B cell (primary cell): ENCODE data around the gene USB1. TPM values are rescaled to one million over a fixed set of nuclear protein-coding genes. Genes with fewer than 3 reads are reported as not detected.

ENCODE experiments used
- ATAC-seq: fragments of 200-7000 bp; cut with Tn5 transposase; one replicate; pipeline ENCODE4 v1.10.0; 2021; ENCODE audit warnings: low read depth, mild to moderate bottlenecking, moderate number of reproducible peaks, moderate library complexity
- CTCF ChIA-PET: fragments of 350-600 bp; sonication (Branson Sonifier 250); formaldehyde crosslinking; loops from one replicate; lab custom pipeline; 2021; ENCODE audit warnings: antibody characterized with exemption, inconsistent platforms; lab: Charles Lee
- POLR2A ChIA-PET: fragments of 350-600 bp; sonication (Branson Sonifier 250); formaldehyde crosslinking; loops from one replicate; lab custom pipeline; 2021; ENCODE audit warnings: antibody characterized with exemption; lab: Charles Lee
- DNase-seq: peaks from one replicate; pipeline ENCODE4 v3.0.0; 2013
- H2AFZ ChIP-seq: 2 replicates; pipeline ENCODE4 v1.6.1; 2012; ENCODE audit warnings: mild to moderate bottlenecking, low read depth, low read length; ENCODE audit not compliant: insufficient read depth, poor library complexity, severe bottlenecking
- H3K27ac ChIP-seq, 2 donors: 1 replicate in 1 of 2; 2 replicates in 1 of 2; pipeline ENCODE4 v1.5.1; 2012 to 2013; ENCODE audit warnings: low read length in 2 of 2, mild to moderate bottlenecking in 2 of 2, moderate library complexity in 1 of 2
- H3K27me3 ChIP-seq, 4 experiments: fragments of 200-600 bp in 1 of 4; sonication (generic) in 1 of 4; replicated peaks in 1 of 4; 1 replicate in 2 of 4; 2 replicates in 2 of 4; pipeline versions ENCODE4 v1.6.1 to v1.7.0; 2013 to 2016; ENCODE audit warnings: low read length in 3 of 4, mild to moderate bottlenecking in 2 of 4, mixed read lengths in 1 of 4, moderate library complexity in 1 of 4; ENCODE audit not compliant: insufficient read depth in 4 of 4, control insufficient read depth in 3 of 4; ENCODE audit errors: control extremely low read depth in 1 of 4
- H3K36me3 ChIP-seq, 2 experiments: replicated peaks in 1 of 2; 1 replicate in 1 of 2; 2 replicates in 1 of 2; pipeline versions ENCODE4 v1.6.1 to v1.7.1; 2013; ENCODE audit warnings: low read length in 1 of 2; ENCODE audit not compliant: insufficient read depth in 2 of 2, control insufficient read depth in 1 of 2; ENCODE audit errors: control extremely low read depth in 1 of 2, extremely low read depth in 1 of 2
- H3K4me1 ChIP-seq, 2 donors: fragments of 200-600 bp in 1 of 2; sonication (generic) in 1 of 2; 1 replicate in 1 of 2; 2 replicates in 1 of 2; pipeline versions ENCODE4 v1.5.1 to v1.6.1; 2013 to 2017; ENCODE audit warnings: low read length in 2 of 2; ENCODE audit not compliant: control insufficient read depth in 2 of 2, insufficient read depth in 2 of 2
- H3K4me2 ChIP-seq: replicated peaks from 2 replicates; pipeline ENCODE3; 2012; ENCODE audit warnings: mild to moderate bottlenecking, low read depth, low read length; ENCODE audit not compliant: poor library complexity, severe bottlenecking
- H3K4me3 ChIP-seq, 5 experiments: fragments of 200-600 bp in 1 of 5; sonication (generic) in 1 of 5; 1 replicate in 3 of 5; 2 replicates in 2 of 5; pipeline versions ENCODE4 v1.5.1 to v1.7.0; 2011 to 2016; ENCODE audit warnings: low read length in 4 of 5, mild to moderate bottlenecking in 4 of 5, low read depth in 2 of 5, control low read depth in 1 of 5, moderate library complexity in 1 of 5; ENCODE audit not compliant: insufficient read depth in 1 of 5; ENCODE audit errors: control extremely low read depth in 1 of 5, extremely low read depth in 1 of 5
- H3K79me2 ChIP-seq: fragments of 200-600 bp; sonication (generic); one replicate; pipeline ENCODE4 v1.6.0; 2016; ENCODE audit warnings: low read length; ENCODE audit not compliant: control insufficient read depth, insufficient read depth
- H3K9ac ChIP-seq: fragments of 200-600 bp; sonication (generic); 2 replicates; pipeline ENCODE4 v1.6.1; 2017; ENCODE audit warnings: mild to moderate bottlenecking, low read length, moderate library complexity
- H3K9me3 ChIP-seq, 3 donors: one replicate each; pipeline versions ENCODE4 v1.6.1 to v1.7.1; 2013; ENCODE audit warnings: low read length in 2 of 3; ENCODE audit not compliant: control insufficient read depth in 2 of 3, insufficient read depth in 1 of 3; ENCODE audit errors: control extremely low read depth in 1 of 3
- H4K20me1 ChIP-seq: 2 replicates; pipeline ENCODE4 v1.6.0; 2012; ENCODE audit warnings: mild to moderate bottlenecking, low read length; ENCODE audit not compliant: insufficient read depth, control insufficient read depth, poor library complexity, severe bottlenecking
- H3K27ac Mint-ChIP-seq: one replicate; pipeline ENCODE4 v1.8.0; 2021; ENCODE audit warnings: mixed read lengths
- H3K27me3 Mint-ChIP-seq: one replicate; pipeline ENCODE4 v1.8.0; 2021; ENCODE audit warnings: mixed read lengths
- H3K4me1 Mint-ChIP-seq: one replicate; pipeline ENCODE4 v1.8.0; 2021; ENCODE audit warnings: mixed read lengths
- H3K4me3 Mint-ChIP-seq: one replicate; pipeline ENCODE4 v1.8.0; 2021; ENCODE audit warnings: mixed read lengths
- H3K9me3 Mint-ChIP-seq: one replicate; pipeline ENCODE4 v1.8.0; 2022; ENCODE audit warnings: mixed read lengths; ENCODE audit not compliant: insufficient read depth
- CTCF ChIP-seq: fragments of 200-600 bp; IDR thresholded peaks from one replicate; pipeline ENCODE4 v1.8.0; 2022; ENCODE audit warnings: antibody characterized with exemption, mild to moderate bottlenecking
- EZH2 ChIP-seq: IDR thresholded peaks from 2 replicates; pipeline ENCODE4 v1.6.1; 2012; ENCODE audit warnings: borderline replicate concordance, low read depth, mild to moderate bottlenecking, moderate library complexity, low read length; ENCODE audit not compliant: insufficient read depth, poor library complexity, severe bottlenecking
- WGBS: methylation state at CpG from one replicate; pipeline ENCODE4 v1.1.5; 2013; ENCODE audit warnings: missing lambda C conversion rate; ENCODE audit not compliant: insufficient coverage; 5-methylcytosine and 5-hydroxymethylcytosine counted together
- intact Hi-C: fragments of 100-400 bp; cut with micrococcal nuclease; formaldehyde crosslinking; loops from one replicate; pipeline ENCODE4 v1.10.0; 2022
- polyA plus RNA-seq: library from polyadenylated mRNA; depleted of rRNA; stranded (reverse); fragments of >200 nt; gene quantifications from 2 replicates; pipeline ENCODE4 v1.2.3, GENCODE V29; 2012
- total RNA-seq, 2 donors: library from RNA; stranded (reverse); fragments of 120-200 nt in 1 of 2; gene quantifications; 1 replicate in 1 of 2; 2 replicates in 1 of 2; pipeline versions ENCODE4 v1.2.3 to v1.2.4, GENCODE V29; 2013 to 2022

Gene USB1
- total and polyA plus RNA-seq, 2 donors (not counting 1 experiment from before 2014, with no cell fraction given): 32.8 to 37.0 TPM

- DNase-seq (no peak), ATAC-seq (no peak)
- Histone ChIP-seq H3K36me3 (no peaks in the 10 kb centered on the region), H3K4me1 (no peaks in the 10 kb centered on the region), H3K79me2 (no peaks in the 10 kb centered on the region), H3K4me3 (no peak overlapping the region), H4K20me1 (no peaks in the 10 kb centered on the region), H3K9ac (no peak overlapping the region), H3K27me3 (no peaks in the 10 kb centered on the region), H3K27ac (no peak overlapping the region), H3K4me2 (no peak overlapping the region), H2AFZ (no peak overlapping the region), H3K9me3 (no peaks in the 10 kb centered on the region)
- H3K27ac Mint-ChIP-seq: no peak overlapping the region
- peaks cover 11% of the 10 kb centered on the region for H3K27me3 Mint-ChIP-seq
- no peaks in the 10 kb centered on the region for H3K4me1 Mint-ChIP-seq
- no peak for TF ChIP-seq CTCF
- TF ChIP-seq EZH2: no peak
- 90% methylated on average over 5 of the region's 8 CpGs for WGBS
- no peak overlapping the region for H3K4me3 Mint-ChIP-seq
- intact Hi-C loops: no loop called here
- ChIA-PET POLR2A (no interaction called here), CTCF (no interaction called here)
- H3K9me3 Mint-ChIP-seq: no peaks in the 10 kb centered on the region
Measured at GRCh38 chr16:57956924-57957672, 44.1 kb upstream of the USB1 start.

GRCh38 chr16:57957673-57958392 is 43.4 kb upstream of the USB1 start:
- WGBS: 90% methylated on average over 3 of the region's 8 CpGs
- Histone ChIP-seq H3K4me2 (no peak overlapping the region), H3K9ac (no peak overlapping the region), H3K27ac (no peak overlapping the region), H3K9me3 (peaks cover 0 to under 1% (median 0%) of the 10 kb centered on the region in 3 donors), H2AFZ (no peak overlapping the region), H3K79me2 (no peaks in the 10 kb centered on the region), H3K27me3 (no peaks in the 10 kb centered on the region), H4K20me1 (no peaks in the 10 kb centered on the region), H3K4me3 (no peak overlapping the region), H3K36me3 (no peaks in the 10 kb centered on the region), H3K4me1 (no peaks in the 10 kb centered on the region)
- Mint-ChIP-seq H3K27me3 (peaks cover 11% of the 10 kb centered on the region), H3K4me3 (no peak overlapping the region), H3K4me1 (no peaks in the 10 kb centered on the region), H3K27ac (no peak overlapping the region), H3K9me3 (no peaks in the 10 kb centered on the region)
- DNase-seq: no peak
- TF ChIP-seq EZH2 (no peak), CTCF (no peak)
- intact Hi-C loops: no loop called here
- ChIA-PET CTCF (no interaction called here), POLR2A (no interaction called here)
- no peak for ATAC-seq
